Measurements from ENCODE around the gene OPHN1.

Gene OPHN1

GRCh38 chrX:68429216-68429615, 4.1 kb downstream of the OPHN1 start:
- TF ChIP-seq SIN3A (IDR thresholded peaks at IDR 0.05; ENCODE audit: borderline replicate concordance, insufficient read depth, low read length) (no peak), FOXP2 (optimal IDR thresholded peaks at IDR 0.05; ENCODE audit: borderline replicate concordance, extremely low read depth, extremely low read length, insufficient read depth) (no peak), REST (IDR thresholded peaks at IDR 0.05; ENCODE audit: insufficient read depth in 1 of 2, low read depth in 2 of 2, low read length in 2 of 2) (no peak), POLR2AphosphoS5 (IDR thresholded peaks at IDR 0.05; ENCODE audit: low read depth, low read length) (no peak), TAF1 (IDR thresholded peaks at IDR 0.05; ENCODE audit: borderline replicate concordance, insufficient read depth, low read length) (no peak)

- TF ChIP-seq POLR2AphosphoS5 (IDR thresholded peaks at IDR 0.05; ENCODE audit: low read depth, low read length) (no peak), REST (IDR thresholded peaks at IDR 0.05; ENCODE audit: insufficient read depth in 1 of 2, low read depth in 2 of 2, low read length in 2 of 2) (no peak), FOXP2 (optimal IDR thresholded peaks at IDR 0.05; ENCODE audit: borderline replicate concordance, extremely low read depth, extremely low read length, insufficient read depth) (no peak), TAF1 (IDR thresholded peaks at IDR 0.05; ENCODE audit: borderline replicate concordance, insufficient read depth, low read length) (no peak), SIN3A (IDR thresholded peaks at IDR 0.05; ENCODE audit: borderline replicate concordance, insufficient read depth, low read length) (no peak)
Observed at GRCh38 chrX:68428431-68428830, 4.9 kb downstream of the OPHN1 start.

- no peak for TF ChIP-seq FOXP2 (optimal IDR thresholded peaks at IDR 0.05; ENCODE audit: borderline replicate concordance, extremely low read depth, extremely low read length, insufficient read depth)
- no peak for TF ChIP-seq SIN3A (IDR thresholded peaks at IDR 0.05; ENCODE audit: borderline replicate concordance, insufficient read depth, low read length)
Observed at GRCh38 chrX:68424719-68425118, 8.6 kb downstream of the OPHN1 start.

DNA sequence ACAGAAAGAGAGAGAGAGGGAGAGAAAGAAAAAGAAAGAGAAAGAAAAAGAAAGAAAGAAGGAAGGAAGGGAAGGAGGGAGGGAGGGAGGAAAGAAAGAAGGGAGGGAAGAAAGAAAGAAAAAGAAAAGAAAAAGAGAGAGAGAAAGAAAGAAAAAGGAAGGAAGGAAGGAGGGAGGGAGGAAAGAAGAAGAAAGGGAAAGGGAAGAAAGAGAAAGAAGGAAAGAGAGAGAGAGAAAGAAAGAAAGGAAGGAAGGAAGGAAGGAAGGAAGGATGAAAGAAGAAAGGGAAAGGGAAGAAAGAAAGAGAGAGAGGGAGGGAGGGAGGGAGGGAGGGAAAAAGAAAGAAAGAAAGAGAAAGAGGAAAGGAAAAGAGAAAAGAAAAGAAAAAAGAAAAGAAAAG, 10.8 kb downstream of the OPHN1 start:
- no peak for TF ChIP-seq TAF1 (IDR thresholded peaks at IDR 0.05; ENCODE audit: borderline replicate concordance, insufficient read depth, low read length)
- no peak for TF ChIP-seq REST (IDR thresholded peaks at IDR 0.05; ENCODE audit: insufficient read depth in 1 of 2, low read depth in 2 of 2, low read length in 2 of 2)
- no peak for TF ChIP-seq POLR2AphosphoS5 (IDR thresholded peaks at IDR 0.05; ENCODE audit: low read depth, low read length)
- no peak for TF ChIP-seq FOXP2 (optimal IDR thresholded peaks at IDR 0.05; ENCODE audit: borderline replicate concordance, extremely low read depth, extremely low read length, insufficient read depth)
- no peak for TF ChIP-seq SIN3A (IDR thresholded peaks at IDR 0.05; ENCODE audit: borderline replicate concordance, insufficient read depth, low read length)

GRCh38 chrX:68421636-68422035, 11.7 kb downstream of the OPHN1 start:
- TF ChIP-seq POLR2AphosphoS5 (IDR thresholded peaks at IDR 0.05; ENCODE audit: low read depth, low read length), result no peak
- TF ChIP-seq REST (IDR thresholded peaks at IDR 0.05; ENCODE audit: insufficient read depth in 1 of 2, low read depth in 2 of 2, low read length in 2 of 2), result no peak
- TF ChIP-seq SIN3A (IDR thresholded peaks at IDR 0.05; ENCODE audit: borderline replicate concordance, insufficient read depth, low read length), result no peak
- TF ChIP-seq TAF1 (IDR thresholded peaks at IDR 0.05; ENCODE audit: borderline replicate concordance, insufficient read depth, low read length), result no peak
- no peak for TF ChIP-seq FOXP2 (optimal IDR thresholded peaks at IDR 0.05; ENCODE audit: borderline replicate concordance, extremely low read depth, extremely low read length, insufficient read depth)
